ENCODE data around the gene LASP1.

DNA sequence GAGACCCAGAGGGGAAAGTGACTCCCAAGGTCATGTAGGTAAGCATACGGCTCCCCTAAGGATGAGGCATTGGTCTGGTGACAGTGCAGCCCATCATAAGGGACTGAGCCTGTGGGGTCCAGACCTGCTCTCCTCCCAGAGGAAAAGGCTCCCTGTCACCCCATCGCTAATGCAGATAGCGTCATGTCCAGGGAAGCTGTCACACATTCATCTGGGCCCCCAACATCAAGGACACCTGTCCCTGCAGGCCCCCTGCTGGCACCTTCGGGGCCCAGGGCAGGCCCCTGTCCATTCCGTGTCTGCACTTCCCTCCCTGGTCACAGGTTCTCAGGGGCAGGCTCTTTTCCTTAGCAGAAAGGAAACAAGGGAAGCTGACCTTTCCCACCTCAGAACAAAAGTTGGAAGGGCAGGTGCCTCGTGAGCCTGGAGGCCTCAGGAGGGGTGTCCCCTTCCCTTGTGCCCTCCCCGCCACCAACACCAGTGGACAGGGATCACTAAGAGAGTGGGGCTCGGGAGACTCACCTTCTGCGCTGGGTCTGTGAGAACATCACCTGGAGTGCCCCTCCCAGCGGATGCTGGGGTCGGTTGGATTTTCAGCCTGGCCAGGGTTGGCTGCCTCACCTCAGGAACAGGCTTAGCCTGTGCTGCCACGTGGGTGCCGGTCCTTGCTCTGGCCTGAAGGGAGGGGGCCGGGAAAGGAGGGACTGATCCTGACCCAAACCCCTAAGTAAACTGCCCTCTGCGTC lies 38.2 kb downstream of the LASP1 start:
- TF ChIP-seq, protein P1, sequence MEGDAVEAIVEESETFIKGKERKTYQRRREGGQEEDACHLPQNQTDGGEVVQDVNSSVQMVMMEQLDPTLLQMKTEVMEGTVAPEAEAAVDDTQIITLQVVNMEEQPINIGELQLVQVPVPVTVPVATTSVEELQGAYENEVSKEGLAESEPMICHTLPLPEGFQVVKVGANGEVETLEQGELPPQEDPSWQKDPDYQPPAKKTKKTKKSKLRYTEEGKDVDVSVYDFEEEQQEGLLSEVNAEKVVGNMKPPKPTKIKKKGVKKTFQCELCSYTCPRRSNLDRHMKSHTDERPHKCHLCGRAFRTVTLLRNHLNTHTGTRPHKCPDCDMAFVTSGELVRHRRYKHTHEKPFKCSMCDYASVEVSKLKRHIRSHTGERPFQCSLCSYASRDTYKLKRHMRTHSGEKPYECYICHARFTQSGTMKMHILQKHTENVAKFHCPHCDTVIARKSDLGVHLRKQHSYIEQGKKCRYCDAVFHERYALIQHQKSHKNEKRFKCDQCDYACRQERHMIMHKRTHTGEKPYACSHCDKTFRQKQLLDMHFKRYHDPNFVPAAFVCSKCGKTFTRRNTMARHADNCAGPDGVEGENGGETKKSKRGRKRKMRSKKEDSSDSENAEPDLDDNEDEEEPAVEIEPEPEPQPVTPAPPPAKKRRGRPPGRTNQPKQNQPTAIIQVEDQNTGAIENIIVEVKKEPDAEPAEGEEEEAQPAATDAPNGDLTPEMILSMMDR (IDR thresholded peaks at IDR 0.05; ENCODE audit: borderline replicate concordance, extremely low read depth, low read length, poor library complexity, severe bottlenecking): no peak
- TF ChIP-seq EZH2 (IDR thresholded peaks at IDR 0.05; ENCODE audit: borderline replicate concordance, low read depth, low read length, severe bottlenecking): no peak

Measured in DND-41 (cell line).